Suprapubic skin (tissue), 4 donors: ENCODE data around the gene FLOT2.

Experiments
- EP300 ChIP-seq: sonication (generic); formaldehyde crosslinking; IDR thresholded peaks from one replicate; pipeline ENCODE4 v1.6.1; 2017; ENCODE audit warnings: antibody characterized with exemption
- POLR2A ChIP-seq, 2 donors: fragments of 450-650 bp; IDR thresholded peaks; one replicate each; pipeline ENCODE4 v1.6.1; 2017; ENCODE audit warnings: antibody characterized with exemption in 2 of 2, mild to moderate bottlenecking in 2 of 2, moderate library complexity in 2 of 2
- POLR2AphosphoS5 ChIP-seq, 3 donors: sonication (generic); formaldehyde crosslinking; IDR thresholded peaks; one replicate each; pipeline ENCODE4 v1.6.1; 2017; ENCODE audit warnings: antibody characterized with exemption in 3 of 3
- TF ChIP-seq, protein P1 (sequence below), 2 donors: fragments of 200-600 bp in 1 of 2; fragments of 450-650 bp in 1 of 2; sonication (generic) in 1 of 2; IDR thresholded peaks; one replicate each; pipeline ENCODE4 v1.5.1; 2016 to 2019; ENCODE audit warnings: antibody characterized with exemption in 2 of 2, mild to moderate bottlenecking in 1 of 2, moderate library complexity in 1 of 2

DNA sequence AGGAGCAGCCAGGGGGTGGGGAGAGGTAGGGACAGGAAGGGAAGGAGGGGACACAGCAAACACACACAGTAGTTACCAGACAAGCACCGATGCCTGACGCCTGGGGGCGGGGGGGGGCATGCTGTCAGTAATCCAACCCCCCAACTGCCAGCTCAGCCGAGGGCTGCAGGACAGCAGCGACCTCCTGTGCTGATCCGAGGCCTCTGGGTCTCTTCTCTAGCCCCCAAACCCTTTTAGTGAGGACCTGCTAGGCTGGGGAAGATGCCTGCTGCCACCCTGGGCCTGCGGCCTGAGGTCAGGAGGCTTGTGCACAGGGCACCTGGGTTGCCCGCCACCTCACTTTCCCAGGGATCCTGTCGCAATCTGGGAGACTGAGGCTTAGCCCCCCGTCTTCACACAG, 11.6 kb downstream of the FLOT2 start:
- TF ChIP-seq, protein P1, sequence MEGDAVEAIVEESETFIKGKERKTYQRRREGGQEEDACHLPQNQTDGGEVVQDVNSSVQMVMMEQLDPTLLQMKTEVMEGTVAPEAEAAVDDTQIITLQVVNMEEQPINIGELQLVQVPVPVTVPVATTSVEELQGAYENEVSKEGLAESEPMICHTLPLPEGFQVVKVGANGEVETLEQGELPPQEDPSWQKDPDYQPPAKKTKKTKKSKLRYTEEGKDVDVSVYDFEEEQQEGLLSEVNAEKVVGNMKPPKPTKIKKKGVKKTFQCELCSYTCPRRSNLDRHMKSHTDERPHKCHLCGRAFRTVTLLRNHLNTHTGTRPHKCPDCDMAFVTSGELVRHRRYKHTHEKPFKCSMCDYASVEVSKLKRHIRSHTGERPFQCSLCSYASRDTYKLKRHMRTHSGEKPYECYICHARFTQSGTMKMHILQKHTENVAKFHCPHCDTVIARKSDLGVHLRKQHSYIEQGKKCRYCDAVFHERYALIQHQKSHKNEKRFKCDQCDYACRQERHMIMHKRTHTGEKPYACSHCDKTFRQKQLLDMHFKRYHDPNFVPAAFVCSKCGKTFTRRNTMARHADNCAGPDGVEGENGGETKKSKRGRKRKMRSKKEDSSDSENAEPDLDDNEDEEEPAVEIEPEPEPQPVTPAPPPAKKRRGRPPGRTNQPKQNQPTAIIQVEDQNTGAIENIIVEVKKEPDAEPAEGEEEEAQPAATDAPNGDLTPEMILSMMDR (IDR thresholded peaks at IDR 0.05) = no peak
- TF ChIP-seq POLR2A (IDR thresholded peaks at IDR 0.05) = no peak
- TF ChIP-seq POLR2AphosphoS5 (IDR thresholded peaks at IDR 0.05) = no peak
- no peak for TF ChIP-seq EP300
